ENCODE data around the gene NTNG1. TPM values are rescaled to one million over a fixed set of nuclear protein-coding genes. Genes with fewer than 3 reads are reported as not detected.
A peak's percentile ranks its signal among the peaks of the same experiment; 100 is the strongest.
"Not testable (repeated sequence)": the region's sequence is repeated elsewhere in the genome, so short reads cannot be mapped to it uniquely, and the experiment has no call there.

NTNG1 gene
- total RNA-seq, 1 experiment from 2014 or later = not detected

GRCh38 chr1:107196973-107197562 is 56.2 kb downstream of the NTNG1 start:
- no peaks in the 10 kb centered on the region for H3K27me3 ChIP-seq
- H3K9me3 ChIP-seq (replicated peaks) = 0 out of 2 replicates have a peak, but pooled peaks cover 4% of the 10 kb centered on the region

DNA sequence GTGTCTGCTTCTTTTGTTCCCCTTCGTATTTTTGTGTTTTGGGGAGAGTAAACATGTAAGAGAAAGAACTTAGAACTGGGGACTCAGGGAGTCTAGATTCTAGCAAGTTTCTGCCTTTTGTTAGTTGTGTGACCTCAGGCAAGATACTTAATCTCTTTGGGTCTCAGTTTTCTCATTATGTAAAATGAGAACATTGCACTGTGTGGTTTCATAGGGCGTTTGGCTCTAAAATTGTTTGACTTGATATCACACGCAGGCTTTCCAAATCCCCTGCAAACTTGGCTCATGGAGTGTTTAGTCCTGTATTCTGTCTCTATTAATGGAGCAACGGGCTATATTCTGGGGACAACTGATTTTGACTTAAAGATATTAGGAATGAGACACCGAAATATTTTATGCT is 57.7 kb downstream of the NTNG1 start:
- peak overlapping the region; percentile 12; the same call in 1 of the 2 replicates for H3K27ac ChIP-seq
- no peak overlapping the region for H3K4me3 ChIP-seq
- no peaks in the 10 kb centered on the region for H3K36me3 ChIP-seq
- H3K27me3 ChIP-seq = no peaks in the 10 kb centered on the region
- H3K9me3 ChIP-seq (replicated peaks) = 0 out of 2 replicates have a peak, but pooled peaks cover 4% of the 10 kb centered on the region
- H3K4me1 ChIP-seq = peaks cover 27% of the 10 kb centered on the region
- DNase-seq = peak; percentile 27 to 76

More at GRCh38 chr1:107196973-107197562, 56.2 kb downstream of the NTNG1 start:
- peak overlapping the region; percentile 54 for H3K27ac ChIP-seq
- peaks cover 27% of the 10 kb centered on the region for H3K4me1 ChIP-seq
- H3K4me3 ChIP-seq = no peak overlapping the region
- peak; percentile 85 to 91 for DNase-seq
- no peaks in the 10 kb centered on the region for H3K36me3 ChIP-seq

DNA sequence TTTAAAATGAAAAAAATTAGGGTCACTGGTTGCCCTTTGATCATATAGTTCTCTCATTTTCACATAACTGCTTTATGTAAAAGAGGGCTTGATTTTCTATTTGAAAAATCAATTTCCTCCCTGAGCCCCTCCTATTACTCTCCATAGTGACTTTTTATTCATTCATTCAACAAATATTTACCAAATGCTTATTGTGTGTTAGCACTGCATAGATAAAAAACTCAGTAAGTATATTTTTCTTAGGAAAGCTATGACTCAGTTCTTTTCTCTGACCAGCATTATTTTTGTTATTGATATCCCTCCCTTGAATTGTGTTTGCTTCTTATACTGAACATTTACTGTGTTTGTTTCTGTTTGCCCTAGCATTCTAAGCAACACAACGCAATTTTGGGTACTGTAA is 59.8 kb downstream of the NTNG1 start:
- Histone ChIP-seq H3K27me3 (no peaks in the 10 kb centered on the region), H3K27ac (no peak overlapping the region)
- no peak for DNase-seq

DNA sequence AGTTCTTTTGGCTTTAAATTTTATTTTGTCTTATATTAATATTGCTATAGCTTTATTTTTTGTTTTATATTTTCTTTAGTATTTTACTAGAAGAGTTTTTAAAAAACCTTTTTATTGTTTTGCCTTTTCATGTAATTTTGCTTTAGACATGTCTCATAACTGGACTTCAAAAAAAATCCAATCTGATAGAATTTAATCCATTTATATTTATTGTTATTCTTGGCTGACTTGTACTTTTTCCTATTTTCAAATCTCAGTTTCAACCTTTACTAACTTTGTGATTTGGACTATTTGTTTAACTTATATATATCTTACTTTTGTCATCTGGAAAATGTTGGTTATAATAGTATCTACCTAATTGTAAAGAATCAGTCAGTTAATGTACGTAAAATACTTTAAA is 61.2 kb downstream of the NTNG1 start:
- Histone ChIP-seq H3K4me1 (peaks cover 22% of the 10 kb centered on the region), H3K27ac (no peak overlapping the region), H3K9me3 (replicated peaks) (0 out of 2 replicates have a peak, but pooled peaks cover 4% of the 10 kb centered on the region), H3K4me3 (no peak overlapping the region), H3K36me3 (no peaks in the 10 kb centered on the region), H3K27me3 (no peaks in the 10 kb centered on the region)
- no peak for DNase-seq

More for the DNA sequence above, 59.8 kb downstream of the NTNG1 start:
- Histone ChIP-seq H3K4me1 (peaks cover 27% of the 10 kb centered on the region), H3K9me3 (replicated peaks) (0 out of 2 replicates have a peak, but pooled peaks cover 4% of the 10 kb centered on the region), H3K4me3 (no peak overlapping the region), H3K36me3 (no peaks in the 10 kb centered on the region)

DNA sequence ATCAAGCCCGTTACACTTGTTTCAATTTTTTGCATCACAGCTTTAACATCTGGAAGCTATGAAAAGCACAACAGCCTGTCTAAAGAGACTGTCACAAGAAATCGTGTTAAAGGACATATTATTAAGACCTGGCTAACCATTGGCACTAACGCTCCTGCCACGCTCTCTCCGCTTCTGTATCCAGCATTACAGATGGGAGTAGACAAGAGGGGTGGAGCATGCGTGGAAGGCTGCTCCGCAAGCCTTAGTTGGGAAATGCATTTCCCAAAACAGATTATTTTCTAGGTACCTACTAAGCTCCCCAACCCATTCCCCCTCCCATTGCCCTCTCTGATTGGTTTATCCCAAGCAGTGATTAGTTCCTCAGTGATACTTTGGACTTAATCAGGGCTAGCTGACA is 72.4 kb downstream of the NTNG1 start:
- H3K9me3 ChIP-seq (replicated peaks) = no peaks in the 10 kb centered on the region
- no peak overlapping the region for H3K4me3 ChIP-seq
- no peaks in the 10 kb centered on the region for H3K4me1 ChIP-seq
- no peak overlapping the region for H3K27ac ChIP-seq
- no peaks in the 10 kb centered on the region for H3K27me3 ChIP-seq
- H3K36me3 ChIP-seq = no peaks in the 10 kb centered on the region
- no peak for DNase-seq

- Histone ChIP-seq H3K27ac (no peak overlapping the region), H3K9me3 (replicated peaks) (peaks cover 3% of the 10 kb centered on the region; the same call in 1 of the 2 replicates), H3K4me1 (no peaks in the 10 kb centered on the region), H3K27me3 (no peaks in the 10 kb centered on the region), H3K36me3 (no peaks in the 10 kb centered on the region), H3K4me3 (no peak overlapping the region)
- DNase-seq = peak; percentile 21 to 42
Observed at GRCh38 chr1:107220036-107220435, 79.2 kb downstream of the NTNG1 start.

DNA sequence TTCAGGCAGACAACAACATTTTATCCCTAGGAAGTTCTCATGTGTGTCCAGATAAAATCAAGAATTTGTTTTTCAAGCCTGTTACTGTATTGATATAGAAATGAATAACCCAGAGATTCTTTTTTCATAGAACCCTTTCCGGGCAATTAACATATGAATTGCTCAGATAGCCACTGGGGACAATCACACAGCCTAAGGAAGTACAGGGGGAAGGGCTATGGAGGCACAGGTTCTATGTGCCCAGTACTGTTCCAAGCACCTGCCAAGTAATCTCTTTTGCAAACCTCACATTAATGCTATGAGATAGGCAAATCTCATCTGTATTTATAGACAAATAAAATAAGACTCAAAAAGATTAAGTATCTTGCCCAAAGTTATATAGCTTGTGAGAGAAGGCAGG is 84.9 kb downstream of the NTNG1 start:
- no peaks in the 10 kb centered on the region for H3K9me3 ChIP-seq (replicated peaks)
- H3K36me3 ChIP-seq = no peaks in the 10 kb centered on the region
- no peak overlapping the region for H3K4me3 ChIP-seq
- no peak overlapping the region for H3K27ac ChIP-seq
- H3K4me1 ChIP-seq = no peaks in the 10 kb centered on the region
- no peaks in the 10 kb centered on the region; the same call in 1 of the 2 replicates for H3K27me3 ChIP-seq
- DNase-seq = no peak

- no peaks in the 10 kb centered on the region for H3K9me3 ChIP-seq (replicated peaks)
- no peak for DNase-seq
- no peaks in the 10 kb centered on the region; the same call in 1 of the 2 replicates for H3K27me3 ChIP-seq
- H3K36me3 ChIP-seq = no peaks in the 10 kb centered on the region
- H3K4me1 ChIP-seq = no peaks in the 10 kb centered on the region
- H3K4me3 ChIP-seq = no peak overlapping the region
- H3K27ac ChIP-seq = no peak overlapping the region
Observed at GRCh38 chr1:107228704-107229371, 88.0 kb downstream of the NTNG1 start.

- no peaks in the 10 kb centered on the region for H3K4me1 ChIP-seq
Observed at GRCh38 chr1:107229711-107230110, 88.9 kb downstream of the NTNG1 start.

GRCh38 chr1:107230121-107230520 is 89.3 kb downstream of the NTNG1 start:
- Histone ChIP-seq H3K4me3 (no peak overlapping the region), H3K4me1 (no peaks in the 10 kb centered on the region), H3K27me3 (no peaks in the 10 kb centered on the region; the same call in 1 of the 2 replicates), H3K36me3 (no peaks in the 10 kb centered on the region), H3K27ac (no peak overlapping the region), H3K9me3 (replicated peaks) (no peaks in the 10 kb centered on the region)
- DNase-seq = no peak

More at GRCh38 chr1:107229711-107230110, 88.9 kb downstream of the NTNG1 start:
- Histone ChIP-seq H3K36me3 (no peaks in the 10 kb centered on the region), H3K27me3 (no peaks in the 10 kb centered on the region; the same call in 1 of the 2 replicates), H3K4me3 (no peak overlapping the region), H3K27ac (no peak overlapping the region), H3K9me3 (replicated peaks) (no peaks in the 10 kb centered on the region)
- DNase-seq = no peak

DNA sequence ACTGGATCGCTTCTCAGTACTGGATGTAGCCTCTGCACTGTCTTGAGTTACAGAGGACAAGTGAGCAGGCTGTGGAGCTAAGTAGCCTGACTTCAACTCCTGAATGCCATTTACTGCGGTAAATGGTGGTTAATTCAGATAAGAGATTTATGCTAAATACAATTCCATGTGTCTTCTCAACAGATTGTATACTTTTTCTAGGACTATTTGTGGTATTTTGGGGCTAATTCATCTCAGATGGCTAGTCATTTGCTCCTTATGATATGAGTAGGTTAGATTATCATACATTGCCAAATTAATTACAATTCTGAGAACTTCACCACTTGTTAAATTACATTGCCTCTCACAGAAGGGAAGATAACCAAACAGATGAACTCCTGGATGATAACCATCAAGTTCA is 90.5 kb downstream of the NTNG1 start:
- no peaks in the 10 kb centered on the region for H3K36me3 ChIP-seq
- H3K4me3 ChIP-seq = no peak overlapping the region
- H3K27ac ChIP-seq = no peak overlapping the region
- H3K4me1 ChIP-seq = no peaks in the 10 kb centered on the region
- no peaks in the 10 kb centered on the region; the same call in 1 of the 2 replicates for H3K27me3 ChIP-seq
- no peaks in the 10 kb centered on the region for H3K9me3 ChIP-seq (replicated peaks)
- DNase-seq = no peak

DNA sequence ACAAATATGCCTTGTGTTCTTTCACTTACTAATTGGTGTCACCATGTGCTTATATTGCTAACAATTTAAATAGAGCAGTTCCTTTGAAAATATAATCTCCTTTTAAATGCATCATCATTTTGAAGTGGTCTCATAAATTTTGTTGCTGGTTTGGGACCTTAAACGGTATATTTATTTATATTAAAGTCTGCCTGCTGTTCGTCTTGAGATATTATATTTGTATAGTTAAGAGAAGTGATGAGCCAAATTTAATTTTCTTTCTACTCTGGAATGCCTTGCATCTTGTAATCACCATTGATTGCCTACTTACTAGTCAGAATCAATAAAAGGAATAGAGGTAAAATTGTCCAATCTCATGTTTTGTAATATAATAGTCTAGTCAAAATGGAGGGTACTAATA is 91.6 kb downstream of the NTNG1 start:
- H3K36me3 ChIP-seq = no peaks in the 10 kb centered on the region
- H3K4me1 ChIP-seq = no peaks in the 10 kb centered on the region
- no peak overlapping the region for H3K27ac ChIP-seq
- no peak for DNase-seq
- no peaks in the 10 kb centered on the region for H3K9me3 ChIP-seq (replicated peaks)
- H3K4me3 ChIP-seq = no peak overlapping the region
- no peaks in the 10 kb centered on the region; the same call in 1 of the 2 replicates for H3K27me3 ChIP-seq

GRCh38 chr1:107236760-107237159 is 95.9 kb downstream of the NTNG1 start:
- not testable (repeated sequence) for H3K27ac ChIP-seq; H3K27me3 ChIP-seq; H3K9me3 ChIP-seq (replicated peaks); H3K36me3 ChIP-seq; DNase-seq; H3K4me3 ChIP-seq; H3K4me1 ChIP-seq

DNA sequence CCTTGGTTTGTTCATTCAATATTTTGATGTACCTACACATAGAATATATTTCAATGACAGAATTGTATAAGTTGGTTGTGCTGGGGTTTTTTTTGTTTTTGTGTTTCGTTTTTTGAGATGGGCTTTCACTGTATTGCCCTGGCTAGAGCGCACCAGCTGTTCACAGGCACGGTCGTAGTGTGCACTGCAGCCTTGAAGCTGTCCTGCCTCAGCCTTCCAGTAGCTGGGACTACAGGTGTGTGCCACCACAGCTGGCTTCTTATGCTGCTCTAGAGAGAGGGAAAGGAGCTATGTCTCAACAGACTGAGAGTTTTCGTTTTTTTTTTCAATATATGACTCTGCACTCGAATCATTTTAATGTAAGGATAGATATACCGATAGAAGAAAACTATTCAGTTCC is 102.6 kb downstream of the NTNG1 start:
- Histone ChIP-seq H3K9me3 (replicated peaks) (no peaks in the 10 kb centered on the region; the same call in 1 of the 2 replicates), H3K36me3 (no peaks in the 10 kb centered on the region), H3K27me3 (peaks cover 8% of the 10 kb centered on the region; the same call in 1 of the 2 replicates), H3K4me3 (no peak overlapping the region), H3K4me1 (no peaks in the 10 kb centered on the region), H3K27ac (no peak overlapping the region)
- no peak for DNase-seq

DNA sequence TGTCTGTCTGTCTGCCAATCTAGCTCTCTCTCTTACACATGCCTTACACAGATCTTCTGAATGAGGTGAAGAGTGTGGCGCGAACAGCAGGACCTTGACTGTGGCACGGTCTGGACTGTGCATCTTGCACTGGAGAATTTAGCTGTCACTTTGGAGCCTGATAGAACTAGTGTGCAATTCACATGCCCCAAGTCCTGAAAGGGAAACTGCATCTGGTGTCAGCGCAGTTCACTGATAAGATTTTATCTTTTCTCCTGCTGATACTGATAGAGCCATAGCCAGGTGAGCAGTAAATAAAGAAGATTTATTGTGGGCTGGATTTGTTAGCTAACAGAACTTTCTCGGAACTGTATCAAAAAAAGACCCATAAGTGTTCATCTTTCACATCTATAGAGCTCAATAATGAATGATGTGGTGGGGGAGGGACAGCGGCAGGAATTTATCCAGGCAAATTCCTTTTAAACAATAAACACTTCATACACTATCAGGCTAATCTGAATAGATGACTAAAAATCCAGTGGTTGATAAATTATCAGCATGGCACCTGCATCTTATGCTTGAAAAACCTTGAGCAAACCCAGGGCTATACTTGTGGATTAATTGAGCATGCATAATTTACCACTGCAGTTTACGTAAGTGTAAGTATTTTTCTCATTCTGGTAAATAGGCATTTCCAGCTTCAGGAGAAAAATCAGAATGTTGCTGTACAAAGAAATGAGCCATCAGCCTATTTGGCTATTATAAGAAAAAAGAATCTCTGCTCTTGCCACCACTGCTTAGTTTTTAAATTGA is 104.1 kb downstream of the NTNG1 start:
- Histone ChIP-seq H3K27ac (no peak overlapping the region), H3K4me3 (no peak overlapping the region), H3K9me3 (replicated peaks) (no peaks in the 10 kb centered on the region; the same call in 1 of the 2 replicates), H3K27me3 (peaks cover 8% of the 10 kb centered on the region; the same call in 1 of the 2 replicates), H3K4me1 (peaks cover 5% of the 10 kb centered on the region), H3K36me3 (no peaks in the 10 kb centered on the region)
- DNase-seq = no peak
